Occipital lobe (tissue), 3 donors: Measurements from ENCODE around the gene RFXANK. TPM values are rescaled to one million over a fixed set of nuclear protein-coding genes. Genes with fewer than 3 reads are reported as not detected.

Experiments
- DNase-seq: peaks from one replicate; lab custom pipeline; 2025; lab: John Stamatoyannopoulos, UW
- small RNA-seq: library from RNA; depleted of rRNA; stranded (forward); fragments of <200 nt; gene quantifications from one replicate; pipeline ENCODE3, GENCODE V24; 2014
- total RNA-seq: library from RNA; depleted of rRNA; stranded (reverse); fragments of >200 nt; gene quantifications from one replicate; pipeline ENCODE4 v1.2.3, GENCODE V29; 2014

Gene RFXANK
- total RNA-seq, 1 donor from 2014 or later = 14.5 TPM

DNA sequence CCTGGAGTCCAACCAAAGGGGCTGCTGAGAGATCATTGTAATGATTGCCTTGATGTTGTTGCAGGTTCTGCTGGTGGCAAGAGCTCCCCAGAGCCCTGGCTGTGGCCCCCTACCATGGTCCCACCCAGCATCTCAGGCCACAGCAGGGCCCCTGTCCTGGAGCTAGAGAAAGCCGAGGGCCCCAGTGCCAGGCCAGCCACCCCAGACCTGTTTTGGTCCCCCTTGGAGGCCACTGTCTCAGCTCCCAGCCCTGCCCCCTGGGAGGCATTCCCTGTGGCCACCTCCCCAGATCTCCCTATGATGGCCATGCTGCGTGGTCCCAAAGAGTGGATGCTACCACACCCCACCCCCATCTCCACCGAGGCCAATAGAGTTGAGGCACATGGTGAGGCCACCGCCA is 35.2 kb downstream of the RFXANK start:
- no peak for DNase-seq

GRCh38 chr19:19229701-19230100 is 37.6 kb downstream of the RFXANK start:
- no peak for DNase-seq

- no peak for DNase-seq
Observed at GRCh38 chr19:19230999-19231398, 38.9 kb downstream of the RFXANK start.

- no peak for DNase-seq
Observed at GRCh38 chr19:19232261-19232721, 40.2 kb downstream of the RFXANK start.

DNA sequence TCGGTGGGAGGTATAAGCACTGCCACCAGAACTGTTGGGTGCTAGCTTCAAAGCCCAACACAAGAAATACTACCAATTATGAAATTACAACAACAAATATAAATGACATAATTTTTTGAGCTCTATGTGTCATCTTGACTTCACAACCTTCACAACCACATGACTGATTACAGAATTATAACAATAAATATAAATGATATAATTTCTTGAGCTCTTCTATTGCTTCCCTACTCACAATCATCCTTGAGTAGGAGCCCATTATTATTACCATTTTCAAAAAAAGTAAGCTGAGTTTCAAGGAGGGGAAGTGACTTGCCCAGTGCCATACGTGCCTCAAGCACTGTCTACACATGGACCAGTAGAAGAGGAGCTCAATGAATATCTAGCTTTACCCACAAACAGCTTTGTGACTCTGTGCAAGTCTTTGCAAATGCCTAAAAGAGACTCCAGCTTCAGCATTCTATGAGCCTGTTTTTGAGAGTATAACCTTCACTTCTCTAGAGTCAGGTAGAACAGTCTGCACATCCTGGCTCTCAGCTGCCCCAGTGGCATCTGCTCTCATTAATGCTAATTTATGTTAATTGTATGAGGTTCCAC is 42.3 kb downstream of the RFXANK start:
- no peak for DNase-seq

GRCh38 chr19:19236173-19236572 is 44.1 kb downstream of the RFXANK start:
- no peak for DNase-seq

GRCh38 chr19:19238126-19238894 is 46.3 kb downstream of the RFXANK start:
- DNase-seq = no peak

DNA sequence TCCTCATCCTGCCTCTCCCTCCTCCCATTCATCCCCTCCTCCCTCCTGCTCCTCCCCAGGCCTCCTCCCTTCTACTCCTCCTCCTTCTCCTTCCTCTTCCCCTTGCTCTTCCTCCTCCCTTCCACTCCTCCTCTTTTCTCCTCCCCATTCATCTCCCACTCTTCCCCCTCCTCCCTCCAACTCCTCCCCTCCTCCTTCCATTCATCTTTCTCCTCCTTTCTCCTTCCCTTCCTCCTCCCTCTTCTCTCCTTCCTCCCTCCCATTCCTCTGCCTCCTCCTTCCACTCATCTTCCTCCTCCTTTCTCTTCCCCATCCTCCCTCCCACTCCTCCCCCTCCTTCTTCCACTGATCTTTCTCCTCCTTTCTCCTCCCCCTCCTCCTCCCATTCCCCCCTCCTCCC is 47.6 kb downstream of the RFXANK start:
- no peak for DNase-seq

GRCh38 chr19:19240476-19240875 is 48.4 kb downstream of the RFXANK start:
- no peak for DNase-seq

DNA sequence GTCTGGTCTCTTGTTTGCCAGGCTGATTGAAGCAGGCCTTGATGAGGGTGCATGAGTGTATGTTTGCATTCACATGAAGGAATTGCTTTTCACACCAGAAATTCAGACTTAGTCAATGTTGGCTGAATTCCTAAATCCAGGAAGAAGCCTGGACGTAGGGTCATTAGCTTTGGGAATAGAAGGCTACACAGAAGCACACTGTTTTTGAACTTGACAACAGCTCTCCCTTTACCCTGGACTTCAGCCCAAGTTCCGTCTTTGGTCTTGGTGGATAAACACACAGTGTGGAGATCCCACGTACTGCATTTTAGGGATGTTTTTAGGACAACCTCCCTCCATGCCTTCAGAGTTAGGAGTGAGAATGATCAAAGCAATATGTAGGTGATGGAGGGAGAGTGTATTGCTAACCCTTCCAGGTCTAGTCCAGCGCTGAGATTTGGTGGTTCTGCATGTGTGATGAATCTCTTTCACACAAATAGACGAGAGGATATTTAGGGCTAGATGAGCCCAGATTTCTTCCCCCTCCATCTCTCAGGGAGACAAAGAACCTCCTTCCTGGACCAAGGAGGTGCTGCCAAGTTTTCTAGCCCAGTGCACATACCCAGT is 58.2 kb downstream of the RFXANK start:
- no peak for DNase-seq

Small RNA genes within 50 kb of the gene (small RNA-seq; reads per million reads assigned to genes)
- gene RNU6-1028P = not detected

Other genes starting within 250 kb of the RFXANK start
- 102 TPM for gene SUGP2, start 158.7 kb upstream of the RFXANK start, total RNA-seq
- gene ARMC6, start 158.7 kb upstream of the RFXANK start, total RNA-seq = 47.4 TPM
- 12.6 TPM for gene SLC25A42, start 128.3 kb upstream of the RFXANK start, total RNA-seq
- gene TMEM161A, start 53.8 kb upstream of the RFXANK start, total RNA-seq = 6.2 TPM
- not detected for gene MEF2B, start 22.0 kb upstream of the RFXANK start, total RNA-seq
- 14.5 TPM for gene BORCS8, start 106 bp upstream of the RFXANK start, total RNA-seq
- 12.6 TPM for gene NR2C2AP, start 11.2 kb downstream of the RFXANK start, total RNA-seq
- 161 TPM for gene NCAN, start 19.7 kb downstream of the RFXANK start, total RNA-seq
- gene TM6SF2, start 81.0 kb downstream of the RFXANK start, total RNA-seq = not detected
- 14.5 TPM for gene SUGP1, start 128.3 kb downstream of the RFXANK start, total RNA-seq
- 31.7 TPM for gene MAU2, start 128.6 kb downstream of the RFXANK start, total RNA-seq
- 14.2 TPM for gene GATAD2A, start 213.4 kb downstream of the RFXANK start, total RNA-seq